ENCODE measurements around the gene KLHL2. TPM values are rescaled to one million over a fixed set of nuclear protein-coding genes. Genes with fewer than 3 reads are reported as not detected.

Gene KLHL2
- polyA plus RNA-seq, 3 donors = 6.9 to 22.6 (median 11.1) TPM

GRCh38 chr4:165332502-165332901 lies 125.1 kb downstream of the KLHL2 start:
- H3K36me3 Mint-ChIP-seq = peaks cover 29 to 33% of the 10 kb centered on the region in 2 donors
- Histone ChIP-seq H3K27me3 (ENCODE audit: control insufficient read depth in 2 of 2, insufficient read depth in 2 of 2, low read length in 2 of 2) (no peaks in the 10 kb centered on the region), H4K20me1 (ENCODE audit: insufficient read depth, low read length) (no peaks in the 10 kb centered on the region), H3K79me2 (ENCODE audit: insufficient read depth, low read length) (peaks cover 60% of the 10 kb centered on the region), H3K4me3 (replicated peaks in 1 of 3; ENCODE audit: low read depth in 2 of 3, low read length in 3 of 3) (no peak overlapping the region), H3K27ac (ENCODE audit: low read depth in 1 of 2, low read length in 2 of 2) (no peak overlapping the region), H3K4me2 (replicated peaks; ENCODE audit: extremely low read depth, low read length, poor library complexity, severe bottlenecking) (no peak overlapping the region), H3K36me3 (replicated peaks in 1 of 2; ENCODE audit: control insufficient read depth in 1 of 2, insufficient read depth in 2 of 2, low read length in 2 of 2) (peaks cover 10 to 43% of the 10 kb centered on the region in 2 donors), H3K4me1 (ENCODE audit: control insufficient read depth in 1 of 2, insufficient read depth in 2 of 2, low read length in 2 of 2) (peaks cover 12% of the 10 kb centered on the region in 2 donors), H3K9me3 (replicated peaks in 1 of 2; ENCODE audit: control insufficient read depth in 1 of 2, insufficient read depth in 1 of 2, low read length in 2 of 2) (no peaks in the 10 kb centered on the region), H3K9ac (ENCODE audit: insufficient read depth, low read length, poor library complexity, severe bottlenecking) (no peak overlapping the region), H2AFZ (ENCODE audit: insufficient read depth, low read depth, low read length, poor library complexity, severe bottlenecking) (no peak overlapping the region)
- H3K27me3 Mint-ChIP-seq (ENCODE audit: low read depth in 3 of 3) = no peaks in the 10 kb centered on the region
- no peak for DNase-seq
- no CpG with 5 or more reads among the region's 1 CpG for WGBS (ENCODE audit: insufficient coverage)
- H3K27ac Mint-ChIP-seq = no peak overlapping the region
- H3K4me3 Mint-ChIP-seq = no peak overlapping the region
- peaks cover 17% of the 10 kb centered on the region for H3K4me1 Mint-ChIP-seq
- TF ChIP-seq CTCF (IDR thresholded peaks at IDR 0.05) = no peak
- no peaks in the 10 kb centered on the region for H3K9me3 Mint-ChIP-seq
- intact Hi-C loops (cut with micrococcal nuclease) = no loop called here

GRCh38 chr4:165335163-165335703 lies 127.9 kb downstream of the KLHL2 start:
- Histone ChIP-seq H3K4me2 (replicated peaks; ENCODE audit: extremely low read depth, low read length, poor library complexity, severe bottlenecking) (no peak overlapping the region), H3K4me1 (ENCODE audit: control insufficient read depth in 1 of 2, insufficient read depth in 2 of 2, low read length in 2 of 2) (no peaks in the 10 kb centered on the region), H3K4me3 (replicated peaks in 1 of 3; ENCODE audit: low read depth in 2 of 3, low read length in 3 of 3) (no peak overlapping the region), H3K36me3 (replicated peaks in 1 of 2; ENCODE audit: control insufficient read depth in 1 of 2, insufficient read depth in 2 of 2, low read length in 2 of 2) (peaks cover 31 to 68% of the 10 kb centered on the region in 2 donors), H3K27me3 (ENCODE audit: control insufficient read depth in 2 of 2, insufficient read depth in 2 of 2, low read length in 2 of 2) (no peaks in the 10 kb centered on the region), H3K9me3 (replicated peaks in 1 of 2; ENCODE audit: control insufficient read depth in 1 of 2, insufficient read depth in 1 of 2, low read length in 2 of 2) (no peaks in the 10 kb centered on the region), H3K9ac (ENCODE audit: insufficient read depth, low read length, poor library complexity, severe bottlenecking) (no peak overlapping the region), H2AFZ (ENCODE audit: insufficient read depth, low read depth, low read length, poor library complexity, severe bottlenecking) (no peak overlapping the region), H3K27ac (ENCODE audit: low read depth in 1 of 2, low read length in 2 of 2) (no peak overlapping the region), H3K79me2 (ENCODE audit: insufficient read depth, low read length) (peaks cover 33% of the 10 kb centered on the region), H4K20me1 (ENCODE audit: insufficient read depth, low read length) (no peaks in the 10 kb centered on the region)
- H3K9me3 Mint-ChIP-seq = no peaks in the 10 kb centered on the region
- intact Hi-C loops (cut with micrococcal nuclease) = no loop called here
- WGBS (ENCODE audit: insufficient coverage) = 100% methylated on average over 3 of the region's 3 CpGs
- peaks cover 15% of the 10 kb centered on the region for H3K4me1 Mint-ChIP-seq
- no peaks in the 10 kb centered on the region for H3K27me3 Mint-ChIP-seq (ENCODE audit: low read depth in 3 of 3)
- no peak overlapping the region for H3K27ac Mint-ChIP-seq
- peaks cover 39 to 51% of the 10 kb centered on the region in 2 donors for H3K36me3 Mint-ChIP-seq
- H3K4me3 Mint-ChIP-seq = no peak overlapping the region
- no peak for DNase-seq
- TF ChIP-seq CTCF (IDR thresholded peaks at IDR 0.05) = no peak
